HG02885 (cell line): ENCODE data around the gene ZNF365.
"Not testable (repeated sequence)": the region's sequence is repeated elsewhere in the genome, so short reads cannot be mapped to it uniquely, and the experiment has no call there.

Experiments
- ATAC-seq: cut with Tn5 transposase; IDR thresholded peaks from one replicate; pipeline ENCODE4 v1.9.1; 2021; ENCODE audit warnings: mild to moderate bottlenecking; ENCODE audit not compliant: unreplicated experiment, poor library complexity

The ZNF365 gene

GRCh38 chr10:62377026-62377415 lies 2.9 kb downstream of the ZNF365 start:
- ATAC-seq: no peak

- no peak for ATAC-seq
Measured at GRCh38 chr10:62377966-62378365, 3.8 kb downstream of the ZNF365 start.

- ATAC-seq: not testable (repeated sequence)
Measured at GRCh38 chr10:62378877-62379276, 4.7 kb downstream of the ZNF365 start.

- no peak for ATAC-seq
Measured at GRCh38 chr10:62379394-62379793, 5.2 kb downstream of the ZNF365 start.

GRCh38 chr10:62380016-62380415 lies 5.8 kb downstream of the ZNF365 start:
- no peak for ATAC-seq

GRCh38 chr10:62381385-62382102 lies 7.4 kb downstream of the ZNF365 start:
- ATAC-seq: no peak

GRCh38 chr10:62382831-62383230 lies 8.7 kb downstream of the ZNF365 start:
- no peak for ATAC-seq

GRCh38 chr10:62384057-62384446 lies 9.9 kb downstream of the ZNF365 start:
- peak; percentile 97 for ATAC-seq

GRCh38 chr10:62384447-62385081 lies 10.4 kb downstream of the ZNF365 start:
- ATAC-seq: no peak

- ATAC-seq: no peak
Measured at GRCh38 chr10:62386356-62387320, 12.5 kb downstream of the ZNF365 start.

- ATAC-seq: no peak
Measured at GRCh38 chr10:62388328-62388727, 14.2 kb downstream of the ZNF365 start.

- no peak for ATAC-seq
Measured at GRCh38 chr10:62390497-62391176, 16.5 kb downstream of the ZNF365 start.

- no peak for ATAC-seq
Measured at GRCh38 chr10:62393237-62393636, 19.1 kb downstream of the ZNF365 start.

- no peak for ATAC-seq
Measured at GRCh38 chr10:62394556-62395018, 20.4 kb downstream of the ZNF365 start.

- no peak for ATAC-seq
Measured at GRCh38 chr10:62395892-62396291, 21.7 kb downstream of the ZNF365 start.

GRCh38 chr10:62396864-62397263 lies 22.7 kb downstream of the ZNF365 start:
- no peak for ATAC-seq

- ATAC-seq: no peak
Measured at GRCh38 chr10:62399211-62399610, 25.0 kb downstream of the ZNF365 start.

- ATAC-seq: no peak
Measured at GRCh38 chr10:62402508-62402907, 28.3 kb downstream of the ZNF365 start.

GRCh38 chr10:62410528-62410927 lies 36.4 kb downstream of the ZNF365 start:
- ATAC-seq: not testable (repeated sequence)

- not testable (repeated sequence) for ATAC-seq
Measured at GRCh38 chr10:62410934-62411333, 36.8 kb downstream of the ZNF365 start.
